PC-3 (cell line): ENCODE results near the gene NXPE4.

Experiments used
- CTCF ChIP-seq: fragments of 300-600 bp; sonication (generic); conservative IDR thresholded peaks from 2 replicates; pipeline ENCODE4 v1.5.1; 2017; ENCODE audit warnings: antibody characterized with exemption, low read depth, mild to moderate bottlenecking, low read length
- EZH2phosphoT487 ChIP-seq: fragments of 300-600 bp; sonication (generic); IDR thresholded peaks from 2 replicates; pipeline ENCODE4 v1.6.1; 2018; ENCODE audit warnings: mild to moderate bottlenecking, antibody characterized with exemption, low read length, borderline replicate concordance

DNA sequence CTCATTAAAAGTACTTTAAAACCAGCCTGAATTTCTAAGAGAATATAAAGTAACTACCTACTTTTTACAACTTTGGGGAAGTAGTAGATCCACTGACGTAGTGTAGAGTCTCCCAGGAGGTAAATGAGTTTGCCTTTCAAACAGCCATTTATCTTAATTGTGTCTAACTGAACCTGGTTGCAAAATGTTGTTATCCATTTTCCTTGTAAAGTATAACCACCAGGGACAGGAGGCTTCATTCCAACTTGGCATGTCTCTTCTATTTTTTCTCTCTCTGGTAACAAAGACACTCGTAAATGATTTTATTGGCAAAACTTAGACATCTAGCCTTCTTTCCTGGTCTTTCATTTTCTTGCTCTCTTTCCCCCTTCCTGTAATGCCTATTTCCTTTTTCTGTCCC is 72.8 kb downstream of the NXPE4 start:
- TF ChIP-seq CTCF (no peak), EZH2phosphoT487 (no peak)
